Activated T-helper 1 cell treated with Interleukin-2 at 50 U/mL for 16 hours (primary cell): ENCODE data around the gene BOD1.
"Not testable (repeated sequence)": the region's sequence is repeated elsewhere in the genome, so short reads cannot be mapped to it uniquely, and the experiment has no call there.

ENCODE experiments used
- DNase-seq: peaks from one replicate; pipeline ENCODE4 v3.0.0-alpha.2; 2020; ENCODE audit warnings: low read depth

BOD1 gene

DNA sequence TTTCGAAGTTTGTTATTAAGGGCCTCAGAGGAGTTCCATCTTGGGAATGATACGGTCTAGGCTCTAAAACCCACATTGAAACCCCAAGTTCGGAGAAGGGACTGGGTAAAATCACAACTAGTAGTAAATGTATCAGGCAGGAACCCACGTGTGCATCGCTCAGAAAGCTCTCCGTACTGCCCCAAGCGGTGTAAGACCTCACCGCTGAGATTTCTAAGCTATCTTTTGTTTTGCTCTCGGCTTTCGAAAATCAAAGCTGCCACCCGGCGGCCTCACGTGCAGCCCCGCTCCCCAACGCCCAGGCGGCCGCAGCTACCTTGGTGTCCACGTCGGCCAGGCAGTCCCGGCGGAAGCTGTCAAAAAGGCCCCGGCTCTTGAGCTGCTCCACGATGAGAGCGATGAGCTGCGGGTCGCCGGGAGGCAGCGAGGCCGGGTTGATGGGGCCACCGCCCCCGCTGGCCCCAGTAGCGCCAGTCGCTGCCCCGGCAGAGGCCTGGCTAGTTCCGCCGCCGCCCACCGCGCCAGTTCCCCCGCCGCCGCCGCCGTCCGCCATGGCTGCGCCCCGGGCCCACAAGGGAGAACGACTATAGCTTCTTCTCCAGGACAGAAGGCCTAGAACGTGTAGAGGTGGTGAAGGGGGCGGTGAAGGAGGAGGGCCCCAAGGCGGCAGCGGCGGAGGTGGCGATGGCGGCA is 420 bp downstream of the BOD1 start:
- DNase-seq = peak; percentile 45

DNA sequence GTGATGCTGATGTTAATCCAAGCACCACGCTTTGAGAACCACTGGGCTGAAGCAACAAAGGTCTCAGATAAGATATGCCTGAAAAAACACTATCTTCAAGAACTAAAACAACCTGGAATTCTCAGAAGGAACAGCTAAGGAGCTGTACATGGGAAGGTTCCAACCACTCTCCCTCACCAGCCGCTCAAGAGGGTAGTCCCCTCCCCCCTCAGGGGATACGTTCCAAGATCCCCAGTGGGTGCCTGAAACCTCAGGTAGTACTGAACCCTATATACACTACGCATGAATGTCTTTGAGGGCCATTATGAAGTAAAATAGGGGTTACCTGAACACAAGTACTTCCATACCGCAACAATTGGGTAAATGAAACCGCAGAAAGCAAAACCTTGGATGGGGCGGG is 1.9 kb downstream of the BOD1 start:
- no peak for DNase-seq

DNA sequence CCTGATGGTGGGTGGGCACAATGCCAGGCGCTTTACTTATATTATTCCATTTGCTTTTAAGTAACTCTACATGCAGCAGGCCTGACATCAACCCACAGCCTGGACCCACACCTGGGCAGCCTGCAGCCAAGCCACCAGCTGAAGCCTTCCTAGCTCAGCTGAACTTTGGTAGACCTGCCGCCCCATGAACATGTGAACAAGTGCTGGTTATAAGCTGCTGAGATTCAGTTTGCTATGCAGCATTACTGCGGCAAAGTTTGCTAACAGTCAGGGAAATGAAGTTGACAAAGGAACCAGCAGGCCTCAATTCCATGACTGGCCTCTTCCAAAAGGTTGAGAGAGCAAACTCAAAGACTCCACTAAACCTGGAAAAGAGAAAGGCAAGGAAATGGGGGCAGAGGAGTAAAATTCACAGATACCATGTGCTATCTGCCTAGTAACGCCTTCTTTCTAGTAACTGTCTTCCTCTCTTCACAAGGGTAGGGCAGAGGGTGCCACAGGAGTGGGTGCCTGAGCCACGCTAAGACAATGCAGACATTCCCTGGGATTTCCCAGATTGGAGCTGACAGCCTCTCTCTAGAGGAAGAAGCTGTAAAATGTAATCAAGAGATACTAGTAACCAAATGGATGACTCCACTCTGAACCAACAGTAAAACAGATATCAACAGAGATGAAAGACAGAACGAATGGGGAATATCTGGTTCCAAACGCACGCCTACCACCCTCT is 2.9 kb downstream of the BOD1 start:
- no peak for DNase-seq

DNA sequence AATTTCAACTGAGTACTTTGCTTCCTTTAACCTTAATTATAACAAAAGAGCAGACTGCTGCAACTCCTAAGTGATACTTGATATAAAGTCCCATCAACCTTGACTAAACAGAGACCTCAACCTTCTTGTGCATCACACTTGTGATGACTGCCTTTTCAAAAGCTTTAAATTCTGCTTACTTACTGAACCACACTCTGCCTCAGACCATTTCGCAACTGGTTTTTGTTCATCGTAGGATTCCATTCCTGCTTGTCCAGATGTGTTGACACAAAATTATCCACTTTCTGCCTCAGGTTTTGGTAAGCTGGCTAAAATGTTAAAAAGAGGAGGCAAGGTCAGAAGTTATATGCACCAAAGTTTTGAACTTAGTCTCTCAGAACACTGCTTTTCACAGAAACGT is 3.5 kb downstream of the BOD1 start:
- DNase-seq = no peak

DNA sequence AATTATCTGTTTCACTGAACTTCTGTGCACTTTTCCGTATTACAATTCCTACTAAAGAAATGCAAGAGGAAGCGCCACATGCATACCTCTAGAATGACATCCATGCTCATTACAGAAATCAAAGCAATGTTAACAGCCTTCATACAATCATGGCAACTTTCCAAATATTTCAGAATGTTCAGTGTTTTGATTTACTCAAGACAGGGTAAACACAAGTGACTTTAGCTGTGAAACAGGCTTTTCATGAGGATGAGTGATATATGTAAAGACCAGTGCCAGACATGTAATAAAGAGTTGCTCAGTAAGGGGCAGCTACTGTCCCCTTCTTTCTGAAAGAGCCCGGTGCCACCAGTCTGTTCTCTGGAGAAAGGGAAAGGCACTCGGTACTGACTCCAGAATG is 4.7 kb downstream of the BOD1 start:
- DNase-seq = no peak

DNA sequence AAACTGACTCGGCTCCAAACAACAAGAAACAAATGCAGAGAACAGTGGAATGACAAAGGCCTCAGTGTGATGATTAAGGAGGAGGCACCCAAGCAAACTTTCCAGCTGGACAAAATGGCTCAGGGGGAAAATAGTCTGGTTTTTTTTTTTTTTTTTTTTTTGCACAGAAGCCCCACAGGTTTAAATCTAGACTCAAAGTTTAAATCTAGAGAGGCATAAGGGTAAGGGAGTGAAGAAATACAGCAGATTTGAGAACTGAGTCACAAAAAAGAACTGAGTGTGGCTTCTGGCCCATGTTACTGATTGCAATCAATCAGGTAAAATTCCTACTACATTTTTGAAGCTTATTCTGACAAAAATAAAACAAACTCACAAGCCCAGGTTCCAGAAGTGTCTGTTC is 12.3 kb downstream of the BOD1 start:
- no peak for DNase-seq

DNA sequence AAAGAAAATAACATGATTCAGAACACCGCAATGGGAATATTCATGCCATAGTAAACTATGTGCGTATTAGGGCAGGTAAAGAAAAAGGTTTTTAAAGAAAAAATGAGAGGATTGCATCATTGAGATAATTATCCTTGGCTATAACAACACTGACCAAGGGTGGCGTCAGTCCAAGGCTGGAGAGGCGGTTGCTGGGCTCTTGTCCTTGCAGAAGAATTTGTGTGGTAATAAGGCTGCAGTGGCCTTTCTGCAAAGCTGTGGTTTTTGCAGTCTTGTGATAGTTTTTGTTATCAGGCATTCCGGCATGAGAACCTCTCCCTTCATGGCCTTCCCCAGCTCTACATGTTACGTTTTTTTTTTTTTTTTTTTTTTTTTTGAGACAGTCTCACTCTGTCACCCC is 14.0 kb downstream of the BOD1 start:
- no peak for DNase-seq

DNA sequence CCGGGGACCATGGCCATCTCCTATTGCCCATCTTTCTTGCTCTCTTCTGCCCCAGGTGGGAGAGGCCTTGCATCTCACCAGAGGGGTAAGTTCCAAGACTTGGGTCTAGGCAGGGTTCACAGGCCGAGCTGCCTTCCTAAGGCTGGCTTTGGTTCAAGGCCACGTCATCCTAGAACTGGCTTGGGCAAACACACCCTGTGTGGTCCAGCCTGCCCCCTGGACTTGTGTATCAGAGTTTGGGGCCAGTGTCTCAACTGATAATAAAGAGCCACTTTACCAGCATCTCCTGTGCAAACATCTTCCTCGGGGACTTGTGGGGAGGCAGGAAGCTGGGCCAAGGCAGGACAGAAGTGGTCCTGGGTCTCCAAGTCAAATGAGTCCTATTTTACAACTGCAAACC is 17.8 kb downstream of the BOD1 start:
- DNase-seq = no peak

DNA sequence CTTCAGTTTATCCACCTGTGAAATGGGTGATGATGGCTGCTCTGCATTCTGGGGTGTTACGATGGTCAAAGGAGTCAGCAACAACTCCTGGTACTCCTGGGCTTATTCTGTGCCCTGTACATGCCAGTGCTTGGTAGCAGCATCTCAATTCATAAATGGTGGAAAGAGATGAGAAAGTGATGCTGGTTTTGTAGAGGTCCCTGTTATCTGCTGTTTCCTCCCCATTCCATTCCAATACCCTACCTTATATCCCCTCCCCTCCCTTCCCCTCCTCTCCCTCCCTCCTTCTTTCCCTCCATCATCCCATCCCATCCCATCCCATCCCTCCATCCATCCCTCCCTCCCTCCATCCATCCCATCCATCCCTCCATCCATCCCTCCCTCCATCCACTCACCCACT is 19.1 kb downstream of the BOD1 start:
- DNase-seq = no peak

DNA sequence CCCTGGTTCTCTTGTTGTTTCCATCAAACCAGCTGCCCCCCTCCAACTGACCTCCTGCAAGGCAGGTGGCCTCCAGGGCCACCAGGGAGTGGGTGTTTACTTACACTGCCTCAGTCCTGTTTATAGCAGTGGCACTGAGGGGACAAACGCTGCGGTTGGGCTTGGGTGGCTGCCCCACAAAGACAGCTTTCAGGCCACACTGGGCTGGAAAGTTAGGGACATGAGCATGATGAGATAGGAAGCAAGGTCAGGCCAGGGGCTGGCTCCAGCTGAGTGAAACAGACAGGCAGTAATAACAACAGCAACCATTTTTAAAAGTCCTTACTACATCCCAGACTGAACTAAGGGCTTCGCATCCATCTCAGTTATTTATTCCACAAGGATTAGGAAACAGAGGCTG is 20.6 kb downstream of the BOD1 start:
- no peak for DNase-seq

DNA sequence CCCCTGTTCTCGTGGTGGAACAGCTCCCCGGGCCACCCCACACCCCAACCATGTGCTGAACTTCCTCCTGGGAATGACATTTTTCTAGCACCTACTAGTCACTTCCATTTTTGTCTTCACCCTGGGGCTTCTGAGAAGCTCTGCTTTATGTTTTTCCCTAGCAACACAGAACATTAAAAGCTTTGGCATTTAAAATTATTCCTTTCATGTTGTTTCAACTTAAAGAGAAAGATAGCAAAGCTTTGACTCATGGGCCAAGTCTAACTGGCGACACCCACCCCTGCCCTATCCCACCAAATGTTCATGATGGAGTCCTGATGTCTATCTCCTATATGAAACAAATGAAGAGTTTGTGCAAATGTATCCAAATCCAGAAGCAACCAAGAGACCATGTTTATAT is 22.4 kb downstream of the BOD1 start:
- no peak for DNase-seq

DNA sequence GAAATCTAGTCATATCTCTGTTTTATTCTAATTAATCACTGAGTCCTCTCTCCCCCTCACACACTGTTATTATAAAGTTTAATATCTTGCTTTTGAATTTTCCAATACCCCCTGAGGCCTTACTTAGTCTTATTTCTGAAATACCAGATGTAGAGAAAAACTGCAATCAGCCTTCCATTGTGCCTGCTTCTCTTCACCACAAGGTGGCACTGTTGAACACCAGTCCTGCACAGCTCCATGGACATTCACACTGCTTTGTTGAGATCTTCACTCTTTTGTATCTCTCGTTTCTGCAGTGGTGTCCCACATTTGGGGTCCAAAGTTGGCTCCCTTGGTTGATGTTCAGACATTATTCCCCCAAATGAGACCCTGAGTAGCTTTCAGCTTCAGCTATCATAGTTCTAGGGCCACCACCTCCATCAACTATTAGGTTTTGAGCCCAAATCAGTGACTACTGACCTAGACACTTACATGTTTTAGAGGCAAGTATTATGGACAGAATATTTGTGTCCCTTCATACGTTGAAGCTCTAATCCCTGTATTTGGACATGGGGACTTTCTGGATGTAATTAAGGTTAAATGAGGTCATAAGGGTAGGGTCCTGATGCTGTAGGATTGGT is 24.3 kb downstream of the BOD1 start:
- DNase-seq = no peak

DNA sequence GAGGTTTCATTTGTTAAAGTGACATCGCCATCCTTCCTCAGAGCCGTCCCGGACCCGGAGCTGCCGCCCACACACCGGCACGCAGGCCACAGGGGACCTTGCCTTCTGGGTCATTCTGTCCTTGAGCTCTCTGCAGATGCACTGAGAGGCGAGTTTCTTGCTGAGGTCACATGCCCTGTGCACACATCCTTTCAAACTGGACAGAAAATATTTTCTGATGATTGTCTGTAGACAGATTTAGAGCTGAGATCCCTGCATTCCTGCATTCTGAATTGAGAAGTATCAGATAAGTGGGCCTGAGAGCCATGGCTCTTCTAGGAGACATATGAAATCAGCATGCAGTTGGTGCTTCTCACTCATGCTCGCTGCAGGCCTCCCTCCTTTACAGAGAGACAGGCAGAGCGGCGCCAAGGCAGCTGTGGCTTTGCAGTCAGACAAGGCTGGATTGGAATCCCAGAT is 25.4 kb downstream of the BOD1 start:
- no peak for DNase-seq

DNA sequence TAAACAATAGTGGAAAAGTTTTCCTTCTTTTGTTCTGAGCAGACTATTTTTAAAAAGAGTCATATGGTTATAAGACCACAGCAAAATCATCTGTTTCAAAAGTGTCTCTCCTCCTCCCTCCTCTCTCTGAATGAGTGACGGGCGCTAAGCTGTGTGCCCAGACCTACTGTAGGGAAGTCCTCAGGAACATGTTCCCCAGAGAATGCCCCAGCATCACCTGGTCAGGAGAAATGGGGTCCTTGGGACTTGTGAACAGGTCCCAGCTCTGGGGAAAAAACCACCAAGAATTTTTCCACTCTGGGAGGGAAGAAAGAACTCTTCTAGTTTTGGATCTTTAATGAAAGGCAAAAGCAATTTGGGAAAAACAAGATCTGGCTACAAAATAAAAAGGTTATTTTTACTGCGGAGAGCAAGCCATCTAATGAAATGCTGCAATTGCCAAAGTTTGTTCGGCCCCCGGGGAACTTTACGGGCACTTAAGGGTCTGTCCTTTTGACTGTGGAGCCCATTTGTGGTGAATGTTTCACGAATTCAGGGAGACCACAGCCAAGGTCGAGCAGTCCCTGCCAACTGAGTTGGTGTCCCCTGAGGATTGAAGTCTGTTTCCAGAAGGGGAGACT is 25.9 kb downstream of the BOD1 start:
- DNase-seq = no peak

DNA sequence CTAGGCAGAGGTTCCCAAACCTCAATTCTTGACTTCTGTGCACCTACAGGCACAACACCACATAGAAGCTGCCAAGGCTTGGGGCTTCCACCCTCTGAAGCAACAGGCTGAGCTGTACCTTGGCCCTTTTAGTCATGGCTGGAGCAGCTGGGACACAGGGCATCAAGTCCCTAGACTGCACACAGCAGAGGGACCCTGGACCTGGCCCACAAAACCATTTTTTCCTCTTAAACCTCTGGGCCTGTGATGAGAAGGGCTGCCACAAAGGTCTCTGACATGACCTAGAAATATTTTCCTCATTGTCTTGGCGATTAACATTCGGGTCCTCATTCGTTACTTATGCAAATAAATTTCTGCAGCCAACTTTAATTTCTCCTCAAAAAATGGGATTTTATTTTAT is 30.3 kb downstream of the BOD1 start:
- DNase-seq = not testable (repeated sequence)

DNA sequence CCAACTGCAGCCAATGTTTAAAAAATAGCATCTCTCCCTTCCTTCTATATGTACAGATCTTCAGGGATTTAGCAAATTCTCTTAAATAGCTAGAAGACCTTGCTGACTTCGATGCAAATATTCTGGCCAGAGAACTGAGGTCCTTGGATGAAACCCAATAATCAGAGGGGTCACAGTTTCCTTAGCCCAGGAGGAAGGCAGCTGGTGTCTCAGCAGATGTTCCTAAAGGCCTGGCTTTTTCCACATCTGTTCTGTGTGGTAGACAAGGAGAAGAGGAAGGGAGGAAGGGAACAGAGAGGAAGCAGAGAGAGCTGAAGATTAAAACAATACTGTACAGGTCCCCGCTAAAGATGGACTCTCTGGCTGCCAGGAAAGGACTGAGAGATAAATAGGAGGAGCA is 33.1 kb downstream of the BOD1 start:
- no peak for DNase-seq

DNA sequence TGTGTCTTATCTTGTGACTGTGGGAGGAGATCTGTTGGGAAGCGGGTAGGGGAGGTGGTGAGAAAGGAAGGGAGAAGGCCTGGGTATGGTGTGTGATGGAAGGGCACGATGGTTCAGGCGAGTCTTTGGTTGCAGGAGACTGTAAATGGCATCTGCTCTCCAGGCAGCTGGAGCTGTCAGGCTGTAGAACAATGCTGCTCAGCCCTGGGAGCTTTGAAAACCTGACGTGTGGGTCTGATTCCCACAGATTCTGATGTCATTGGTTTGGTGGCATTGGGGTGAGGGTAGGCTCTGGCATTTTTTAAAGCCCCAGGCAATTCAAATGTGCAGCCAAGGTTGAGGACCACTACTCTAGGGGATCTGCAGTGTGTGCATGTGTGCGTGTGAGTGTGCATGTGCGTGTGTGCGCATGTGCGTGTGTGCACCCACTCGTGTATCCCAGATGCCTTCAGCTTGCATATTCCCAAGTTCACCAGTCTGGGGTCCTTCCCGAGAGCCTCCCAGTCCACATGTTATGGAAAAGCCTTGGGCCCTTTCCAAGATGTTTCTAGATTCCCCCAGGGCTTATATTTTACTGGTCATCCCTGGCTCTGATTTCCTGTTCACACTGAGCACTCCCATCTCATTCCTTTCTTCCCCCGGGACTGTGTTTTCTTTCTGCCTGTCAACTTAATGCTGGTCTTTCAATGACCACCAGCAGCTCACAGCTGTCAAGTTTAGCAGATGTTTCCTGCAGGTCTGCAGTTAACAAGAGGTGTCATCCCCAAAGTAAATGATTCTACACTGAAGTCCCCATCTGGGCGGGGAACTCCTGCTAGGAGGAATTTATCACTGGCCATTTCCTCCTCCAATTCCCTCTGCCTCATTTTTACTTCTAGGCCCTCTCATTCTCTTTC is 34.0 kb downstream of the BOD1 start:
- DNase-seq = no peak

DNA sequence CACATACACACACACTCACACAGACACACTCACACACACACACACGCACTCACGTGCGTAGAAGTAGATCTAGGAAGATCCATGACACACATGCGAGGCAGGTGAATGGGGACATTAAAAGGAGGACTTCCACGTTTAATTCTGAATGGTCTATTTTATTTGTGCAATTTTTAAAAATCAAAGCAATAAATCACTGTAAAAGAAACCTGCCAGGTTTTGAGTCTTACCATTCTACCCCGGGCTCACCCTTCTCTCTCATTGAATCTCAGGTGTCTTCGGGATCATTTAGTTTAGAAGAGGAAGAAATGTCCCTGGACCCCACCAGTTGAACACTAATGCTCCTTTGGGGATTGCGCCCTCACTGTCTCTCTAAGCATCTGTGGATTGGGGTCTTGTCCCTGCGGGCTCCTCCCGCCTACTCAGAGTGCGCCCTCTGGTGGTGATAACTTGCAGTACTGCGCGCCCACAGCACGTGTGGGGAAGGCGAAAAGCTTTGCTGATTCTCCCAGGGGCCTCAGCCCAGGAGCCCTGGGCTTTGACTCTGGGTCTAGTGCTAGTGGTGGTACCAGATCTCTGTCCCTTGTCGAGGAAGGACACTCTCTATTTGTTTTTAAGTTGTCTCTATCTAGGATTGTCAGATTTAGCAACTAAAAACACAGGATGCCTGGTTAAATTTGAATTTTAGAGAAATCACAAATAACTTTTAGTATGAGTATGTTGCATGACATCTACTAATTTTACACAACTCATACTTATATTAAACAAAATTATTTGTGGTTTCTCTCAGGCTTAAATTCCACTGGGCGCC is 34.8 kb downstream of the BOD1 start:
- peak; percentile 4 for DNase-seq

DNA sequence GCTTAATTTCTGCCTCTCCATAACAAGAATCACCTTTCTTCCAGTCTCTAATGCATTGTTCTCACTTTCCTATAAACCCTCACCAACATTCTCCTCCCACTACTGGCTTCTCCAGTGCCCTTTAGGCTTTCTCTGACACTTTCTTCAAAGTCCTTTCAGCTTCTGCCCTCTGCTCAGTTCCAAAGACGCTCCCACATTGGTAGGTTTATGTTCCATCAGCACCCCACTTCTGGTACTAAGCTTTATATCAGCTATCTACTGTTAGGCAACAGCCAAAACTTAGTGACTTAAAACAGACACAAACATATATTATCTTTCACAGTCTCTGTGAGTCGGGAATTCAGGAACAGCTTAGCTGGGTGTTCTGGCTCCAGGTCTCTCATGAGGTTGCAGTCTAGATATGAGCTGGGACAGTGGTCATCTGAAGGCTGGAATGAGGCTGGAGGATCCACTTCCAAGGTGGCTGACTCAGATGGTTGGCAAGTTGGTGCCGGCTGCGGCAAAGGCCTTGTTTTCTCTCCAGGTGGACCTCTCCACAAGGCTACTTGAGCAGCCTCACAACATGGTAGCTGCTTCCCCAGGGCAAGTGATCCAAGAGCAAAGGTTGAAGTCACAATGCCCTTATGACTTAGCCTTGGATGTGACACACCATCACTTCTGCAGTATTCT is 37.4 kb downstream of the BOD1 start:
- DNase-seq = no peak

DNA sequence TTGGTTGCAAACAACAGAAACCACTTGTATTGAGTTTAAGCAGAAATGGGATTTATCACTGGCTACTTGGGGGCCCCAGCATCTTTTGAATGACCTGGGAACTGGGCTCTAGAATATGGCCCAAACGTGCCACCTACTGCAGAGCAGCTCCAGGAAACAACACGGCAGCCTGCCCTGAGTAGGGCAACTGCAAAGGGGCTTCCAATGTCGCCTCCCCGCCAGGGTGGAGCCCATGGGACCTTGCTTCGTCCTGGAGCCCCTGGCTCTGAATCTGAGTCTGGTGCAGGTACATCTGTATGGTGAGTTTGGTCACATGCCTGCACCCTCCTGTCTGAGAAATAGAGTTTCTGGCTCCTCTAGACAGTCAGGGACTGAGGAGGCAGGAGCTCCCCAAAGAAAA is 38.6 kb downstream of the BOD1 start:
- no peak for DNase-seq

DNA sequence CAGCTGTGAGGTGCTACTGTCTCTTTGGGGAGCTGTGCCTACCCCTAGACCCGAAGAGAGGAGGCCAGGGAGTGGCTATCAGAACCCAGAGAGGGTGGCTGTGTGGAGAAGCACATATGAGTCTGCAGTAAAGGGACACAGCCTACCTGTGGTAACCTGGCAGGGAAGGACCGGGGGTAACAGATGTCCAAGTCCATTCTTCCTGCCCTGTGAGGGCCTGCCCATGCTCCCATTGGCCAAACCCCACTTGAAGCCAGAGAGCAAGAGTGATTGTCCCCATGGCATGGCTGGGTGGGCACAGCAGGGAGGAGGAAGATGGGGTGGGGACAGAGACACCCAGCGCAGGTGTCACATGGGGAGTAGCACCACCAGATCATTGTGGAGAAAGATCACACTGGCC is 39.3 kb downstream of the BOD1 start:
- DNase-seq = no peak
